ENCODE data around the gene CDC7.

The CDC7 gene

GRCh38 chr1:91564888-91565701, 64.4 kb downstream of the CDC7 start:
- no peak for DNase-seq (ENCODE audit: low read depth, low spot score)

GRCh38 chr1:91567583-91567982, 66.9 kb downstream of the CDC7 start:
- DNase-seq (ENCODE audit: low read depth, low spot score): no peak

More at GRCh38 chr1:91564888-91565701, 64.4 kb downstream of the CDC7 start:
- H3K4me3 ChIP-seq (ENCODE audit: low read length): no peak overlapping the region

GRCh38 chr1:91568261-91568660, 67.6 kb downstream of the CDC7 start:
- DNase-seq (ENCODE audit: low read depth, low spot score): no peak
- no peak overlapping the region for H3K4me3 ChIP-seq (ENCODE audit: low read length)

More at GRCh38 chr1:91567583-91567982, 66.9 kb downstream of the CDC7 start:
- no peak overlapping the region for H3K4me3 ChIP-seq (ENCODE audit: low read length)

- no peak for DNase-seq (ENCODE audit: low read depth, low spot score)
- no peak overlapping the region for H3K4me3 ChIP-seq (ENCODE audit: low read length)
Observed at GRCh38 chr1:91569411-91570119, 68.9 kb downstream of the CDC7 start.

- no peak overlapping the region for H3K4me3 ChIP-seq (ENCODE audit: low read length)
- no peak for DNase-seq (ENCODE audit: low read depth, low spot score)
Observed at GRCh38 chr1:91570120-91570448, 69.4 kb downstream of the CDC7 start.

- DNase-seq (ENCODE audit: low read depth, low spot score): no peak
Observed at GRCh38 chr1:91572044-91572443, 71.4 kb downstream of the CDC7 start.

More at GRCh38 chr1:91572044-91572443, 71.4 kb downstream of the CDC7 start:
- H3K4me3 ChIP-seq (ENCODE audit: low read length): no peak overlapping the region
